A549 (cell line): ENCODE measurements around the gene FAF1.

Experiments
- JUNB ChIP-seq: fragments of >200 bp; sonication (Bioruptor Twin); formaldehyde crosslinking; IDR thresholded peaks from 2 replicates; pipeline ENCODE4 v1.6.1; 2016
- KDM1A ChIP-seq: fragments of 200-600 bp; sonication (generic); IDR thresholded peaks from 2 replicates; pipeline ENCODE4 v1.6.1; 2016; ENCODE audit warnings: low read depth, mild to moderate bottlenecking
- NFE2L2 ChIP-seq: fragments of 150-350 bp; conservative IDR thresholded peaks from 2 replicates; pipeline ENCODE4 v1.6.1; 2014; ENCODE audit warnings: low read length
- POLR2A ChIP-seq: IDR thresholded peaks from 2 replicates; pipeline ENCODE4 v1.6.1; 2012; ENCODE audit warnings: mild to moderate bottlenecking, low read length
- TF ChIP-seq, protein P1 (sequence below): fragments of 450-650 bp; IDR thresholded peaks from 2 replicates; pipeline ENCODE4 v1.6.1; 2014; ENCODE audit warnings: antibody characterized with exemption
- TF ChIP-seq, protein P2 (sequence below): fragments of >200 bp; sonication (Bioruptor Twin); formaldehyde crosslinking; IDR thresholded peaks from 3 replicates; pipeline ENCODE4 v1.5.1; 2016

- TF ChIP-seq NFE2L2 (no peak), POLR2A (no peak), KDM1A (no peak), JUNB (no peak)
- TF ChIP-seq, protein P1, sequence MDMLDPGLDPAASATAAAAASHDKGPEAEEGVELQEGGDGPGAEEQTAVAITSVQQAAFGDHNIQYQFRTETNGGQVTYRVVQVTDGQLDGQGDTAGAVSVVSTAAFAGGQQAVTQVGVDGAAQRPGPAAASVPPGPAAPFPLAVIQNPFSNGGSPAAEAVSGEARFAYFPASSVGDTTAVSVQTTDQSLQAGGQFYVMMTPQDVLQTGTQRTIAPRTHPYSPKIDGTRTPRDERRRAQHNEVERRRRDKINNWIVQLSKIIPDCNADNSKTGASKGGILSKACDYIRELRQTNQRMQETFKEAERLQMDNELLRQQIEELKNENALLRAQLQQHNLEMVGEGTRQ = no peak
- TF ChIP-seq, protein P2, sequence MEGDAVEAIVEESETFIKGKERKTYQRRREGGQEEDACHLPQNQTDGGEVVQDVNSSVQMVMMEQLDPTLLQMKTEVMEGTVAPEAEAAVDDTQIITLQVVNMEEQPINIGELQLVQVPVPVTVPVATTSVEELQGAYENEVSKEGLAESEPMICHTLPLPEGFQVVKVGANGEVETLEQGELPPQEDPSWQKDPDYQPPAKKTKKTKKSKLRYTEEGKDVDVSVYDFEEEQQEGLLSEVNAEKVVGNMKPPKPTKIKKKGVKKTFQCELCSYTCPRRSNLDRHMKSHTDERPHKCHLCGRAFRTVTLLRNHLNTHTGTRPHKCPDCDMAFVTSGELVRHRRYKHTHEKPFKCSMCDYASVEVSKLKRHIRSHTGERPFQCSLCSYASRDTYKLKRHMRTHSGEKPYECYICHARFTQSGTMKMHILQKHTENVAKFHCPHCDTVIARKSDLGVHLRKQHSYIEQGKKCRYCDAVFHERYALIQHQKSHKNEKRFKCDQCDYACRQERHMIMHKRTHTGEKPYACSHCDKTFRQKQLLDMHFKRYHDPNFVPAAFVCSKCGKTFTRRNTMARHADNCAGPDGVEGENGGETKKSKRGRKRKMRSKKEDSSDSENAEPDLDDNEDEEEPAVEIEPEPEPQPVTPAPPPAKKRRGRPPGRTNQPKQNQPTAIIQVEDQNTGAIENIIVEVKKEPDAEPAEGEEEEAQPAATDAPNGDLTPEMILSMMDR = no peak
These were observed 36.0 kb upstream of the FAF1 start for GRCh38 chr1:50996083-50996482.
